Astrocyte (in vitro differentiated cells and primary cell): ENCODE results near the gene FAM228A. TPM values are rescaled to one million over a fixed set of nuclear protein-coding genes. Genes with fewer than 3 reads are reported as not detected.

ENCODE experiments used
- DNase-seq: peaks from one replicate; pipeline ENCODE4 v3.0.0-alpha.2; 2010; ENCODE audit warnings: low read depth
- FAIRE-seq: peaks from 2 replicates; lab custom pipeline; 2011; peaks lifted over from hg19 to GRCh38; lab: Jason Lieb, UNC
- H2AFZ ChIP-seq: 2 replicates; pipeline ENCODE4 v1.6.0; 2012; ENCODE audit warnings: low read depth, low read length, inconsistent platforms
- H3K27ac ChIP-seq: 2 replicates; pipeline ENCODE4 v1.5.1; 2011; ENCODE audit warnings: low read depth, low read length, inconsistent platforms
- H3K27me3 ChIP-seq: 2 replicates; pipeline ENCODE4 v1.6.0; 2011; ENCODE audit warnings: low read length, inconsistent platforms; ENCODE audit not compliant: insufficient read depth
- H3K36me3 ChIP-seq: 2 replicates; pipeline ENCODE4 v1.5.1; 2011; ENCODE audit warnings: low read length, inconsistent platforms; ENCODE audit not compliant: insufficient read depth
- H3K4me1 ChIP-seq: 2 replicates; pipeline ENCODE4 v1.5.1; 2011; ENCODE audit warnings: low read length, inconsistent platforms; ENCODE audit not compliant: insufficient read depth
- H3K4me2 ChIP-seq: 2 replicates; pipeline ENCODE4 v1.6.0; 2012; ENCODE audit warnings: low read length, inconsistent platforms
- H3K4me3 ChIP-seq: 2 replicates; pipeline ENCODE4 v1.5.1; 2011; ENCODE audit warnings: low read depth, mild to moderate bottlenecking, low read length, inconsistent platforms; ENCODE audit not compliant: insufficient read depth
- H3K79me2 ChIP-seq: 2 replicates; pipeline ENCODE4 v1.6.0; 2012; ENCODE audit warnings: mild to moderate bottlenecking, low read length, inconsistent platforms; ENCODE audit not compliant: insufficient read depth
- H3K9ac ChIP-seq: 2 replicates; pipeline ENCODE4 v1.6.0; 2012; ENCODE audit warnings: mild to moderate bottlenecking, low read length, inconsistent platforms
- H3K9me3 ChIP-seq: 2 replicates; pipeline ENCODE4 v1.5.1; 2012; ENCODE audit warnings: low read depth, mild to moderate bottlenecking, low read length, inconsistent platforms; ENCODE audit not compliant: insufficient read depth
- H4K20me1 ChIP-seq: 2 replicates; pipeline ENCODE4 v1.6.0; 2012; ENCODE audit warnings: low read length, inconsistent platforms; ENCODE audit not compliant: insufficient read depth
- H3K27ac Mint-ChIP-seq: one replicate; pipeline ENCODE4 v1.8.0; 2021; ENCODE audit warnings: mild to moderate bottlenecking, mixed read lengths; ENCODE audit not compliant: unreplicated experiment
- H3K27me3 Mint-ChIP-seq: one replicate; pipeline ENCODE4 v1.8.0; 2021; ENCODE audit warnings: low read depth, mixed read lengths; ENCODE audit not compliant: unreplicated experiment
- H3K36me3 Mint-ChIP-seq: one replicate; pipeline ENCODE4 v1.8.0; 2021; ENCODE audit warnings: low read depth, mixed read lengths; ENCODE audit not compliant: unreplicated experiment
- H3K4me1 Mint-ChIP-seq: one replicate; pipeline ENCODE4 v1.8.0; 2021; ENCODE audit warnings: low read depth, mixed read lengths; ENCODE audit not compliant: unreplicated experiment
- H3K4me3 Mint-ChIP-seq: one replicate; pipeline ENCODE4 v1.8.0; 2021; ENCODE audit warnings: mild to moderate bottlenecking, moderate library complexity, mixed read lengths; ENCODE audit not compliant: unreplicated experiment
- H3K9me3 Mint-ChIP-seq: one replicate; pipeline ENCODE4 v1.8.0; 2021; ENCODE audit warnings: mild to moderate bottlenecking, mixed read lengths; ENCODE audit not compliant: unreplicated experiment
- EZH2 ChIP-seq: IDR thresholded peaks from 2 replicates; pipeline ENCODE4 v1.6.1; 2012; ENCODE audit warnings: mild to moderate bottlenecking, low read length, inconsistent platforms; ENCODE audit not compliant: insufficient read depth
- total RNA-seq: library from RNA; stranded (reverse); gene quantifications from 2 replicates; pipeline ENCODE4 v1.2.1, GENCODE V29; 2021
- TF ChIP-seq, protein P1 (sequence below): IDR thresholded peaks from 2 replicates; pipeline ENCODE4 v1.5.1; 2011; ENCODE audit warnings: low read depth, mild to moderate bottlenecking, inconsistent platforms, low read length, moderate library complexity; ENCODE audit not compliant: insufficient read depth

FAM228A gene
- total RNA-seq, 1 donor from 2014 or later: not detected

DNA sequence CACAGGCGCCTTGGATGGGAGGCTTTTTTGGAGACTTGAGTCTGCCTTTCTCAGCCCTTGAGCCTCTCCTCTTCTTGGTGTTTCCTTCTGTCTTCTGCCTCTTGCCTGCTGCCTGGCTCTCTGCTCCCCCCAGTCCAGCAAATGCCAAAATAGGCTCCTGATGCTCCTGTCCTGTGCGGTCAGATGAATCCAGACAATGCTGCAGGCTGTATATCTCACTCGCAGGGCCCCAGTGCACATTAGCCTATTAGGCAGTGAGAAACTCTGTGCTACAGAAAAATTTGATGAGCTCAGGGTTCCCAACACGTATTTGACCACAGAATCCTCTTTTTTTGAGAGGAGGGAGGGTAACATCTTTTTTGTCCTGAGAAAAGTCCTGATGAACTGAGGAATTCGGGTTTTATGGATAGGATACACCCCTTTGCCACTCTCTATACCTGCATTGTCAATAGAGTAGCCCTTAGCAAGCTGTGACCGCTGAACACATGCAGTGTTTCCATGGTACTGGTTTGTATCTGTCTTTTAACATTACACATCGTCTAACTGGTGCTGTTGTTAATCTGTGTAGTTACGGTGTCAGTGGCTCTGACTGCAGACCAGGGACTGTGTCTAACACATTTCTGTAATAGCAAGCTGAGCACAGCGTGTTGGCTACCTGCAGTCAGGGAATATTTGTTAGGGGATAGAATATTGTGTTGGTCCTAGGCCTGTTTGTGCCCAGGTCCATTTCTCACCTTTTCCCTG lies 50.8 kb downstream of the FAM228A start:
- H3K27me3 ChIP-seq: no peaks in the 10 kb centered on the region
- TF ChIP-seq, protein P1, sequence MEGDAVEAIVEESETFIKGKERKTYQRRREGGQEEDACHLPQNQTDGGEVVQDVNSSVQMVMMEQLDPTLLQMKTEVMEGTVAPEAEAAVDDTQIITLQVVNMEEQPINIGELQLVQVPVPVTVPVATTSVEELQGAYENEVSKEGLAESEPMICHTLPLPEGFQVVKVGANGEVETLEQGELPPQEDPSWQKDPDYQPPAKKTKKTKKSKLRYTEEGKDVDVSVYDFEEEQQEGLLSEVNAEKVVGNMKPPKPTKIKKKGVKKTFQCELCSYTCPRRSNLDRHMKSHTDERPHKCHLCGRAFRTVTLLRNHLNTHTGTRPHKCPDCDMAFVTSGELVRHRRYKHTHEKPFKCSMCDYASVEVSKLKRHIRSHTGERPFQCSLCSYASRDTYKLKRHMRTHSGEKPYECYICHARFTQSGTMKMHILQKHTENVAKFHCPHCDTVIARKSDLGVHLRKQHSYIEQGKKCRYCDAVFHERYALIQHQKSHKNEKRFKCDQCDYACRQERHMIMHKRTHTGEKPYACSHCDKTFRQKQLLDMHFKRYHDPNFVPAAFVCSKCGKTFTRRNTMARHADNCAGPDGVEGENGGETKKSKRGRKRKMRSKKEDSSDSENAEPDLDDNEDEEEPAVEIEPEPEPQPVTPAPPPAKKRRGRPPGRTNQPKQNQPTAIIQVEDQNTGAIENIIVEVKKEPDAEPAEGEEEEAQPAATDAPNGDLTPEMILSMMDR: no peak
- TF ChIP-seq EZH2: no peak
- no peaks in the 10 kb centered on the region for H3K36me3 ChIP-seq
- Mint-ChIP-seq H3K36me3 (peaks cover 14% of the 10 kb centered on the region), H3K9me3 (no peaks in the 10 kb centered on the region), H3K27ac (no peak overlapping the region), H3K4me1 (no peaks in the 10 kb centered on the region), H3K4me3 (no peak overlapping the region), H3K27me3 (no peaks in the 10 kb centered on the region)
- DNase-seq: no peak
- H3K4me3 ChIP-seq: no peak overlapping the region
- H3K79me2 ChIP-seq: no peaks in the 10 kb centered on the region
- no peaks in the 10 kb centered on the region for H3K4me1 ChIP-seq
- no peak overlapping the region for H3K27ac ChIP-seq
- H3K9me3 ChIP-seq: no peaks in the 10 kb centered on the region
- no peak overlapping the region for H3K9ac ChIP-seq
- H3K4me2 ChIP-seq: no peak overlapping the region
- no peak overlapping the region for H2AFZ ChIP-seq
- no peaks in the 10 kb centered on the region for H4K20me1 ChIP-seq
- no peak for FAIRE-seq

DNA sequence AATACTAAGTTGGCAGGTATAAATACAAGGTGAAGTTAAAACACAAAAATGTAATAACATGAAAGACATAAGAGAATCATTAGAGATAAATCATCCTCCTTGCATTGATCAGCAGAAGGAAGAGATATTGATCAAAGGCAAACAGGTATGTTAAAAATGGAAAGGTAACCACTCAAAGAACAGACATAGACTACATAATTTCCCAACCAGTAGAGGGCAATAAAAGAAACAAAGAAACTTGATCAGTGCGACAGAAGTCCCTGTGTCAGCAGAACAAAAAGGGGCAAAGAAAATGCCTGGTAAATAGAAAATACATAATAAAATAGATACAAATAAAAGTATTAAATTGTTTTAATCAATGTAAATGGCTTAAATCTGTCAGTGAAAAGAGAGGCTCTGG lies 53.6 kb downstream of the FAM228A start:
- H3K4me3 ChIP-seq: no peak overlapping the region
- Mint-ChIP-seq H3K27me3 (no peaks in the 10 kb centered on the region), H3K9me3 (no peaks in the 10 kb centered on the region), H3K27ac (no peak overlapping the region), H3K4me3 (no peak overlapping the region), H3K36me3 (peaks cover 11% of the 10 kb centered on the region), H3K4me1 (peaks cover 4% of the 10 kb centered on the region)
- H3K36me3 ChIP-seq: no peaks in the 10 kb centered on the region
- H3K27ac ChIP-seq: no peak overlapping the region
- H3K27me3 ChIP-seq: no peaks in the 10 kb centered on the region
- H3K9ac ChIP-seq: no peak overlapping the region
- no peak overlapping the region for H2AFZ ChIP-seq
- no peak for FAIRE-seq
- H3K4me1 ChIP-seq: peaks cover 10% of the 10 kb centered on the region
- TF ChIP-seq EZH2: no peak
- TF ChIP-seq, protein P1: peak; percentile 26
- H3K4me2 ChIP-seq: no peak overlapping the region
- H3K9me3 ChIP-seq: no peaks in the 10 kb centered on the region
- H3K79me2 ChIP-seq: no peaks in the 10 kb centered on the region
- DNase-seq: no peak
- no peaks in the 10 kb centered on the region for H4K20me1 ChIP-seq

DNA sequence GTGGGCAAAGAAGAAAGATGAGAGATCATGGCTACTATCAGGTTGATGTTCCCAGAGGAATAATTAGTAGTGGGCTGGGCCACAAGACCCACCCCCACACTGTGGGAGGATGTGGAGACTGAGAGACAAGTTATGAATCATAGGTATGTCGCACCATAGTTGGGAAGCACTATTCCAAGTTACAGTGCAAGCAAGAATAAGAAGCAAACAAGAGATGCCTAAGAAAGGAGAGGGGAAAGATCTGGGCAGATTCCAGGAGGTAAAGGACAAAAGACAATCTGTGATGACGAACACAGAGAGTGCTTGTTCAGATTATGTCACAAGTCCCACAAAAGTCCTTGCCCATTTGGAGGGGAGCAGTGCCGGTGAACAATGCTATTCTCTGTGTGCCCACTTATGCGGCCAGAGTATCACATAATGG lies 56.6 kb downstream of the FAM228A start:
- peak overlapping the region; percentile 54 for H3K4me2 ChIP-seq
- Mint-ChIP-seq H3K4me3 (no peak overlapping the region), H3K4me1 (peaks cover 9% of the 10 kb centered on the region), H3K9me3 (no peaks in the 10 kb centered on the region), H3K36me3 (no peaks in the 10 kb centered on the region), H3K27me3 (no peaks in the 10 kb centered on the region), H3K27ac (no peak overlapping the region)
- H3K9ac ChIP-seq: no peak overlapping the region
- H3K27ac ChIP-seq: no peak overlapping the region
- H3K27me3 ChIP-seq: no peaks in the 10 kb centered on the region
- no peaks in the 10 kb centered on the region for H3K36me3 ChIP-seq
- H3K4me3 ChIP-seq: no peak overlapping the region
- H3K79me2 ChIP-seq: no peaks in the 10 kb centered on the region
- FAIRE-seq: peak; percentile 32
- no peaks in the 10 kb centered on the region for H4K20me1 ChIP-seq
- no peak for TF ChIP-seq EZH2
- TF ChIP-seq, protein P1: no peak
- H2AFZ ChIP-seq: no peak overlapping the region
- H3K9me3 ChIP-seq: no peaks in the 10 kb centered on the region
- peaks cover 10% of the 10 kb centered on the region for H3K4me1 ChIP-seq
- DNase-seq: peak; percentile 53
